ENCODE data around the gene FOXE3. TPM values are rescaled to one million over a fixed set of nuclear protein-coding genes. Genes with fewer than 3 reads are reported as not detected.

The FOXE3 gene
- total RNA-seq, 1 donor from 2014 or later = not detected

DNA sequence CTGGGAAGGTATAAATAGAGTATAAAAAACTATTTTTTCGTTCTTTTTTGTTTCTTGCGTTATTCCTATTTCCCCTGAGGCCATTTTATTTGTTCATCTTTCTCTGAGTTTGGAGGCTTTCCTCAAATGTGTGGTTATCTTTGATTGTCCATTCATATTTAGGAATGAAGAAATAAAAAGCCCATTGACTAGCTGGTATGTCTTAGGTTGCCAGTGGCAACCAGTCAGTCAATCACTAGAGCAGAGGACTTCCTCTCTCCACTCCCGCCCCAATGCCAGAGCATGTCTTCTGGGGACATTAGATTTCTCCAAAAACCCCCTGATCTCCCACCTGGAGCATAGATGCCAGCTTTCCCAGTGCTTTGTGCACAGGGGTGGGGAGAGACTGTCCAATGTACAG is 20.7 kb upstream of the FOXE3 start:
- ATAC-seq (ENCODE audit: low read depth) (no peak), DNase-seq (no peak)
- intact Hi-C loops (cut with micrococcal nuclease) = no loop called here
- no peak overlapping the region for H3K4me3 Mint-ChIP-seq
- H3K27me3 Mint-ChIP-seq = peaks cover 30% of the 10 kb centered on the region
- TF ChIP-seq CTCF (IDR thresholded peaks at IDR 0.05) = no peak
- H3K27ac Mint-ChIP-seq = no peak overlapping the region
- no peaks in the 10 kb centered on the region for H3K9me3 Mint-ChIP-seq
- ChIA-PET POLR2A (no interaction called here), CTCF (no interaction called here)
- no peaks in the 10 kb centered on the region for H3K36me3 Mint-ChIP-seq (ENCODE audit: low read depth)
- peaks cover 4% of the 10 kb centered on the region for H3K4me1 Mint-ChIP-seq

GRCh38 chr1:47396671-47397196 is 19.4 kb upstream of the FOXE3 start:
- no peak for ATAC-seq (ENCODE audit: low read depth)
- intact Hi-C loops (cut with micrococcal nuclease) = no loop called here
- no peak for DNase-seq
- TF ChIP-seq CTCF (IDR thresholded peaks at IDR 0.05) = no peak
- Mint-ChIP-seq H3K4me1 (peaks cover 4% of the 10 kb centered on the region), H3K27ac (no peak overlapping the region), H3K4me3 (no peak overlapping the region), H3K27me3 (peaks cover 31% of the 10 kb centered on the region), H3K36me3 (ENCODE audit: low read depth) (no peaks in the 10 kb centered on the region), H3K9me3 (no peaks in the 10 kb centered on the region)
- ChIA-PET CTCF (no interaction called here), POLR2A (no interaction called here)

DNA sequence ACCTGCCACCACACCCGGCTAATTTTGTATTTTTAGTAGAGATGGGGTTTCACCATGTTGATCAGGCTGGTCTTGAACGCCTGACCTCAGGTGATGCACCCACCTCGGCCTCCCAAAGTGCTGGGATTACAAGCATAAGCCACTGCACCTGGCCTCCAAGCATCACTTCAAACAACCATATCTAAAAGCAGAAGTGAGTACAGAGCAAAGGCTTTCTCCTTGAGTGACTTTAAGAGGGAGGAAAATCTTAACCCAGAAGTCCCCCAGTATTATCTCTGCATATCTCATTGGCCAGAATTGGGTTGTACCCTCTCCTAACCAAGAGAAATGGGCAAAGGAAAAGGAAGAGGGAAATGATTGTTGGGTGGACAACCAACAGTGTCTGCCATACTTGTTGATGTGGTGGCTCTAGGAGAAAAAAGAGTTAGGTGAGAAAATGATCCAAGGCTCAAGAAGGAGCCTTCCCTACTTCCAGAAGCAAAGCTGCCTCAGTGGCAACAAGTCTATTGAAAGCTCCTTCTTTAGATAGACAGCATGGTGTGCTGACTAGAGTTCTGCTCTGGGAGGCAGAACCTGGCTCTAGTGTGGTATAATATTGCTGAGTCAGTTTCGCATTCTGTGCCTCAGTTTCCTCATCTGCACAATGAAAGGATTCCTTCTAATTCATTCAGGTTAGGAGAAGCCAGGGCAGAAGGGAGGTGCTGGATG is 16.8 kb upstream of the FOXE3 start:
- peaks cover 28% of the 10 kb centered on the region for H3K27me3 Mint-ChIP-seq
- peak; percentile 42 for ATAC-seq (ENCODE audit: low read depth)
- H3K4me3 Mint-ChIP-seq = no peak overlapping the region
- ChIA-PET POLR2A (no interaction called here), CTCF (no interaction called here)
- peaks cover 4% of the 10 kb centered on the region for H3K4me1 Mint-ChIP-seq
- no peak for DNase-seq
- no peak overlapping the region for H3K27ac Mint-ChIP-seq
- TF ChIP-seq CTCF (IDR thresholded peaks at IDR 0.05) = no peak
- no peaks in the 10 kb centered on the region for H3K36me3 Mint-ChIP-seq (ENCODE audit: low read depth)
- no peaks in the 10 kb centered on the region for H3K9me3 Mint-ChIP-seq
- intact Hi-C loops (cut with micrococcal nuclease) = no loop called here

GRCh38 chr1:47399846-47400155 is 16.3 kb upstream of the FOXE3 start:
- Mint-ChIP-seq H3K4me1 (peaks cover 4% of the 10 kb centered on the region), H3K27me3 (peaks cover 25% of the 10 kb centered on the region), H3K27ac (no peak overlapping the region), H3K4me3 (no peak overlapping the region), H3K36me3 (ENCODE audit: low read depth) (no peaks in the 10 kb centered on the region), H3K9me3 (no peaks in the 10 kb centered on the region)
- ChIA-PET CTCF (no interaction called here), POLR2A (no interaction called here)
- intact Hi-C loops (cut with micrococcal nuclease) = no loop called here
- no peak for ATAC-seq (ENCODE audit: low read depth)
- no peak for TF ChIP-seq CTCF (IDR thresholded peaks at IDR 0.05)
- no peak for DNase-seq

DNA sequence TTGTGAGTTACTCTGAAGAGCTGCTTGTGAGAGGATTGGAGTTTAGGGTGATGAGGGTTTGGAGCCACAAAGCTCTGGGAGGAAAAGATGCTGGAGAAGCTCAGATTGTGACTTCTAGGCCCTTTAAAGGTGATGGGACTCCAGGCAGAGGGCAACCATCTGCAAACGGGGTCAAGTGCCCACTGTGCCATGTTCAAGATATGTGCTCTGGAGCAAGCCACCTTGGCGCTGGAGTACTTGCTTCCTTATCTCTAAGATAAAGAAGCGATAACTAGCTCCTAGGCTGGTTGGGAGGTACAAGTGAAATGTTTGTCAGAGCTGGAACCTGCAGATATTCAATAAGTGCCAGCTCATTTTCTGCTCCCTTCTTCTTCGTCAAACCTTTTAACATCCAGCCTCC is 14.3 kb upstream of the FOXE3 start:
- intact Hi-C loops (cut with micrococcal nuclease) = no loop called here
- H3K4me3 Mint-ChIP-seq = no peak overlapping the region
- no peaks in the 10 kb centered on the region for H3K36me3 Mint-ChIP-seq (ENCODE audit: low read depth)
- DNase-seq = no peak
- no peaks in the 10 kb centered on the region for H3K9me3 Mint-ChIP-seq
- ATAC-seq (ENCODE audit: low read depth) = no peak
- ChIA-PET POLR2A (no interaction called here), CTCF (interaction anchor here (1.4 kb wide), 1 partner anchor 36 kb away, joined by 3 read pairs; the partner anchor contains the start of gene FOXD2)
- H3K4me1 Mint-ChIP-seq = peaks cover 4% of the 10 kb centered on the region
- TF ChIP-seq CTCF (IDR thresholded peaks at IDR 0.05) = no peak
- H3K27ac Mint-ChIP-seq = no peak overlapping the region
- H3K27me3 Mint-ChIP-seq = peaks cover 29% of the 10 kb centered on the region

Data from activated B cell treated with CpG ODN at 0.5 μM for 24 hours (primary cell).